IMR-90 (cell line): ENCODE results near the gene MTURN. TPM values are rescaled to one million over a fixed set of nuclear protein-coding genes. Genes with fewer than 3 reads are reported as not detected.

Experiments
- ATAC-seq: fragments of 200-7000 bp; cut with Tn5 transposase; 2 replicates; pipeline ENCODE4 v1.9.1; 2020; ENCODE audit warnings: low read depth, mild to moderate bottlenecking, moderate library complexity
- BruUV-seq: library from RNA; stranded (reverse); fragments of 400-500 nt; replicated peaks from 2 replicates; lab custom pipeline; 2021; lab: Mats Ljungman, UMichigan
- CTCF ChIA-PET: fragments of 300-600 bp; formaldehyde crosslinking; extraction: SDS; loops from one replicate; lab custom pipeline; 2021; ENCODE audit warnings: antibody characterized with exemption; lab: Yijun Ruan, JAX
- POLR2A ChIA-PET: fragments of 300-600 bp; sonication (Branson Sonifier 250); formaldehyde crosslinking; loops from one replicate; lab custom pipeline; 2022; ENCODE audit warnings: antibody characterized with exemption; ENCODE audit not compliant: unreplicated experiment; lab: Charles Lee
- DNase-seq: peaks from one replicate; pipeline ENCODE4 v3.0.0; 2013
- H2AFZ ChIP-seq: replicated peaks from 2 replicates; pipeline ENCODE3; 2013; ENCODE audit warnings: low read length, mild to moderate bottlenecking; ENCODE audit not compliant: poor library complexity
- H2AK5ac ChIP-seq: 2 replicates; pipeline ENCODE4 v1.6.1; 2013; ENCODE audit warnings: low read depth, low read length, inconsistent platforms
- H2AK9ac ChIP-seq: replicated peaks from 2 replicates; pipeline ENCODE3; 2013; ENCODE audit warnings: mild to moderate bottlenecking, low read depth, low read length, moderate library complexity; ENCODE audit not compliant: poor library complexity
- H2BK120ac ChIP-seq: 2 replicates; pipeline ENCODE4 v1.6.1; 2013; ENCODE audit warnings: low read depth, low read length, inconsistent platforms
- H2BK15ac ChIP-seq: 3 replicates; pipeline ENCODE4 v1.6.1; 2013; ENCODE audit warnings: low read depth, low read length, inconsistent platforms
- H2BK20ac ChIP-seq: 2 replicates; pipeline ENCODE4 v1.6.1; 2013; ENCODE audit warnings: low read depth, mild to moderate bottlenecking, inconsistent platforms, low read length, moderate library complexity
- H2BK5ac ChIP-seq: 2 replicates; pipeline ENCODE4 v1.6.1; 2013; ENCODE audit warnings: mild to moderate bottlenecking, low read depth, low read length, inconsistent platforms; ENCODE audit not compliant: poor library complexity, severe bottlenecking
- H3K14ac ChIP-seq: replicated peaks from 2 replicates; pipeline ENCODE4 v1.6.1; 2013; ENCODE audit warnings: low read depth, low read length, inconsistent platforms
- H3K18ac ChIP-seq: 2 replicates; pipeline ENCODE4 v1.6.1; 2013; ENCODE audit warnings: low read depth, low read length, control low read depth
- H3K23ac ChIP-seq: 2 replicates; pipeline ENCODE4 v1.6.1; 2013; ENCODE audit warnings: low read depth, low read length, inconsistent platforms
- H3K27ac ChIP-seq: 2 replicates; pipeline ENCODE4 v1.5.1; 2013; ENCODE audit warnings: mild to moderate bottlenecking, control low read depth, low read length; ENCODE audit not compliant: insufficient read depth
- H3K27me3 ChIP-seq: 2 replicates; pipeline ENCODE4 v1.6.1; 2013; ENCODE audit warnings: low read length; ENCODE audit not compliant: control insufficient read depth, insufficient read depth
- H3K36me3 ChIP-seq: 2 replicates; pipeline ENCODE4 v1.6.1; 2013; ENCODE audit warnings: low read length, mixed read lengths; ENCODE audit not compliant: control insufficient read depth, insufficient read depth
- H3K4ac ChIP-seq: 2 replicates; pipeline ENCODE4 v1.6.1; 2013; ENCODE audit warnings: low read depth, low read length, inconsistent platforms
- H3K4me1 ChIP-seq: 2 replicates; pipeline ENCODE4 v1.6.1; 2013; ENCODE audit warnings: low read length, mixed read lengths; ENCODE audit not compliant: control insufficient read depth, insufficient read depth
- H3K4me2 ChIP-seq: 2 replicates; pipeline ENCODE4 v1.6.1; 2013; ENCODE audit warnings: low read depth, mild to moderate bottlenecking, control low read depth, low read length, moderate library complexity
- H3K4me3 ChIP-seq: 2 replicates; pipeline ENCODE4 v1.5.1; 2013; ENCODE audit warnings: low read depth, mild to moderate bottlenecking, control low read depth, low read length, moderate library complexity; ENCODE audit not compliant: insufficient read depth
- H3K56ac ChIP-seq: 2 replicates; pipeline ENCODE4 v1.6.1; 2013; ENCODE audit warnings: low read length, inconsistent platforms; ENCODE audit not compliant: insufficient read depth; ENCODE audit errors: extremely low read depth
- H3K79me1 ChIP-seq, 2 experiments: 2 replicates each; pipeline ENCODE4 v1.6.1; 2013; ENCODE audit warnings: low read length in 2 of 2, inconsistent platforms in 1 of 2, low read depth in 1 of 2
- H3K9ac ChIP-seq: 2 replicates; pipeline ENCODE4 v1.6.1; 2013; ENCODE audit warnings: low read depth, low read length, control low read depth
- H3K9me1 ChIP-seq: 2 replicates; pipeline ENCODE4 v1.6.1; 2013; ENCODE audit warnings: low read length, inconsistent platforms; ENCODE audit not compliant: insufficient read depth
- H3K9me3 ChIP-seq: 2 replicates; pipeline ENCODE4 v1.6.1; 2013; ENCODE audit warnings: low read length; ENCODE audit not compliant: control insufficient read depth, insufficient read depth
- H4K20me1 ChIP-seq: 2 replicates; pipeline ENCODE4 v1.6.1; 2013; ENCODE audit warnings: low read length, inconsistent platforms; ENCODE audit not compliant: insufficient read depth
- H4K5ac ChIP-seq: 2 replicates; pipeline ENCODE4 v1.6.1; 2013; ENCODE audit warnings: mild to moderate bottlenecking, low read depth, low read length, control low read depth
- H4K8ac ChIP-seq, 2 experiments: 2 replicates each; pipeline ENCODE4 v1.6.1; 2013; ENCODE audit warnings: low read depth in 2 of 2, low read length in 2 of 2, control low read depth in 1 of 2, inconsistent platforms in 1 of 2
- H4K91ac ChIP-seq: 2 replicates; pipeline ENCODE4 v1.6.1; 2013; ENCODE audit warnings: low read depth, low read length, inconsistent platforms; ENCODE audit not compliant: insufficient read depth
- BHLHE40 ChIP-seq: fragments of 150-350 bp; IDR thresholded peaks from 2 replicates; pipeline ENCODE4 v1.6.1; 2016; ENCODE audit warnings: mild to moderate bottlenecking, low read depth, low read length
- MAFK ChIP-seq: IDR thresholded peaks from 2 replicates; pipeline ENCODE4 v1.6.1; 2012; ENCODE audit warnings: low read depth, low read length, improper control_type of control experiment
- MXI1 ChIP-seq: IDR thresholded peaks from 2 replicates; pipeline ENCODE4 v1.6.1; 2012; ENCODE audit warnings: low read depth, mild to moderate bottlenecking, low read length, moderate library complexity, borderline replicate concordance
- RAD21 ChIP-seq: IDR thresholded peaks from 2 replicates; pipeline ENCODE4 v1.6.1; 2012; ENCODE audit warnings: low read length, improper control_type of control experiment
- RFX5 ChIP-seq: IDR thresholded peaks from 2 replicates; pipeline ENCODE4 v1.8.0; 2012; ENCODE audit warnings: low read depth, mild to moderate bottlenecking, low read length, moderate library complexity
- WGBS, 2 experiments: methylation state at CpG; one replicate each; pipeline versions ENCODE4 v1.1.5 to v1.1.7; 2013; ENCODE audit warnings: missing lambda C conversion rate in 2 of 2; ENCODE audit not compliant: insufficient read length in 1 of 2; ENCODE audit errors: extremely low coverage in 2 of 2; 5-methylcytosine and 5-hydroxymethylcytosine counted together
- dilution Hi-C: fragments of 300-500 bp; cut with HindIII; formaldehyde crosslinking; loops from one replicate; pipeline ENCODE4 v1.14.3; 2018; ENCODE audit warnings: low sequenced_read_pairs; ENCODE audit not compliant: unreplicated experiment
- in situ Hi-C: fragments of 300-500 bp; cut with MboI; formaldehyde crosslinking; loops from 3 replicates; pipeline ENCODE4 v1.14.3; 2019; ENCODE audit warnings: low sequenced_read_pairs, inconsistent platforms, mixed read lengths
- intact Hi-C: fragments of 100-400 bp; cut with micrococcal nuclease; formaldehyde crosslinking; loops from 2 replicates; pipeline ENCODE4 v1.10.0; 2022
- polyA plus RNA-seq, 3 experiments: library from polyadenylated mRNA; depleted of rRNA; stranded (reverse); fragments of >200 nt; gene quantifications; 2 replicates each; pipeline ENCODE4 v1.2.3, GENCODE V29; 2012; ENCODE audit warnings: low replicate concordance in 1 of 3
- total RNA-seq: library from RNA; depleted of rRNA; stranded (reverse); fragments of >200 nt; gene quantifications from 2 replicates; pipeline ENCODE4 v1.2.3, GENCODE V29; 2012
- TF ChIP-seq, protein P1 (sequence below): conservative IDR thresholded peaks from 2 replicates; pipeline ENCODE4 v1.5.1; 2012; ENCODE audit warnings: mild to moderate bottlenecking, low read depth, low read length, improper control_type of control experiment

MTURN gene
- total and polyA plus RNA-seq, 2 of the 4 experiments (the other 2 are of a cell fraction) = 2.8 to 5.6 TPM

DNA sequence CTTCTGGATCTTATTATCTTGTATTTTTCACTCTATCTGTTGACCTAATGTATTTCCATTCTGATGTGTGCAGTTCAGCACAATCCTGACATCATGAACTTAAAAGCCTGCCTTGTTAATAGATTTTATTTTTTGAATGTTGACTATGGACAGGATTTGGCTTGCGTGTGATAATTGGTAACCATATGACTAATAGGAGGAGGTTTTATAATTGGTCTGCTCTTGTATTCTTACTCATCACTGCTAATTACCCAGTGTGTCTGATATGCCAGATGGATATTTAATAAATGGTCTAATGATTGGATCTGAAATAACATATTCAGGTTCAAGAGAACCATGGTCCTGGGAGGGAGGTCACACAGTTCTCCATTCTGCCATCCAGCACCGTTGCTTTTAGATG is 45.9 kb downstream of the MTURN start:
- intact Hi-C loops = no loop called here
- no peak for ATAC-seq
- H3K27me3 ChIP-seq = no peaks in the 10 kb centered on the region

More for the DNA sequence above, 45.9 kb downstream of the MTURN start:
- no peak overlapping the region for H3K9ac ChIP-seq
- H4K8ac ChIP-seq = no peak overlapping the region
- H4K91ac ChIP-seq = no peak overlapping the region
- H3K56ac ChIP-seq = no peak overlapping the region
- H3K4ac ChIP-seq = no peak overlapping the region
- H2AK9ac ChIP-seq = no peak overlapping the region
- H3K79me1 ChIP-seq = no peaks in the 10 kb centered on the region
- no peak overlapping the region for H3K27ac ChIP-seq
- no peak overlapping the region for H4K5ac ChIP-seq
- no peak overlapping the region for H2BK20ac ChIP-seq
- no peak overlapping the region for H3K23ac ChIP-seq
- no peak overlapping the region for H2BK120ac ChIP-seq
- H2AFZ ChIP-seq = no peak overlapping the region
- H3K14ac ChIP-seq = no peak overlapping the region
- no peaks in the 10 kb centered on the region for H3K9me1 ChIP-seq
- TF ChIP-seq MAFK (no peak), RFX5 (no peak), RAD21 (no peak), BHLHE40 (no peak), MXI1 (no peak)
- TF ChIP-seq, protein P1, sequence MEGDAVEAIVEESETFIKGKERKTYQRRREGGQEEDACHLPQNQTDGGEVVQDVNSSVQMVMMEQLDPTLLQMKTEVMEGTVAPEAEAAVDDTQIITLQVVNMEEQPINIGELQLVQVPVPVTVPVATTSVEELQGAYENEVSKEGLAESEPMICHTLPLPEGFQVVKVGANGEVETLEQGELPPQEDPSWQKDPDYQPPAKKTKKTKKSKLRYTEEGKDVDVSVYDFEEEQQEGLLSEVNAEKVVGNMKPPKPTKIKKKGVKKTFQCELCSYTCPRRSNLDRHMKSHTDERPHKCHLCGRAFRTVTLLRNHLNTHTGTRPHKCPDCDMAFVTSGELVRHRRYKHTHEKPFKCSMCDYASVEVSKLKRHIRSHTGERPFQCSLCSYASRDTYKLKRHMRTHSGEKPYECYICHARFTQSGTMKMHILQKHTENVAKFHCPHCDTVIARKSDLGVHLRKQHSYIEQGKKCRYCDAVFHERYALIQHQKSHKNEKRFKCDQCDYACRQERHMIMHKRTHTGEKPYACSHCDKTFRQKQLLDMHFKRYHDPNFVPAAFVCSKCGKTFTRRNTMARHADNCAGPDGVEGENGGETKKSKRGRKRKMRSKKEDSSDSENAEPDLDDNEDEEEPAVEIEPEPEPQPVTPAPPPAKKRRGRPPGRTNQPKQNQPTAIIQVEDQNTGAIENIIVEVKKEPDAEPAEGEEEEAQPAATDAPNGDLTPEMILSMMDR = no peak
- ChIA-PET CTCF (no interaction called here), POLR2A (no interaction called here)
- H3K4me3 ChIP-seq = no peak overlapping the region
- BruUV-seq = no TSS peak
- H3K4me2 ChIP-seq = no peak overlapping the region
- DNase-seq = no peak
- H2AK5ac ChIP-seq = no peak overlapping the region
- no peaks in the 10 kb centered on the region for H3K36me3 ChIP-seq
- no peaks in the 10 kb centered on the region for H4K20me1 ChIP-seq
- dilution Hi-C loops = no loop called here
- H3K9me3 ChIP-seq = no peaks in the 10 kb centered on the region
- no peak overlapping the region for H2BK15ac ChIP-seq
- no peak overlapping the region for H3K18ac ChIP-seq
- in situ Hi-C loops = no loop called here
- H2BK5ac ChIP-seq = no peak overlapping the region
- H3K4me1 ChIP-seq = no peaks in the 10 kb centered on the region
- WGBS, 2 experiments = no CpG with 5 or more reads among the region's 2 CpGs
